ENCODE data around the gene ADD3.

Gene ADD3

DNA sequence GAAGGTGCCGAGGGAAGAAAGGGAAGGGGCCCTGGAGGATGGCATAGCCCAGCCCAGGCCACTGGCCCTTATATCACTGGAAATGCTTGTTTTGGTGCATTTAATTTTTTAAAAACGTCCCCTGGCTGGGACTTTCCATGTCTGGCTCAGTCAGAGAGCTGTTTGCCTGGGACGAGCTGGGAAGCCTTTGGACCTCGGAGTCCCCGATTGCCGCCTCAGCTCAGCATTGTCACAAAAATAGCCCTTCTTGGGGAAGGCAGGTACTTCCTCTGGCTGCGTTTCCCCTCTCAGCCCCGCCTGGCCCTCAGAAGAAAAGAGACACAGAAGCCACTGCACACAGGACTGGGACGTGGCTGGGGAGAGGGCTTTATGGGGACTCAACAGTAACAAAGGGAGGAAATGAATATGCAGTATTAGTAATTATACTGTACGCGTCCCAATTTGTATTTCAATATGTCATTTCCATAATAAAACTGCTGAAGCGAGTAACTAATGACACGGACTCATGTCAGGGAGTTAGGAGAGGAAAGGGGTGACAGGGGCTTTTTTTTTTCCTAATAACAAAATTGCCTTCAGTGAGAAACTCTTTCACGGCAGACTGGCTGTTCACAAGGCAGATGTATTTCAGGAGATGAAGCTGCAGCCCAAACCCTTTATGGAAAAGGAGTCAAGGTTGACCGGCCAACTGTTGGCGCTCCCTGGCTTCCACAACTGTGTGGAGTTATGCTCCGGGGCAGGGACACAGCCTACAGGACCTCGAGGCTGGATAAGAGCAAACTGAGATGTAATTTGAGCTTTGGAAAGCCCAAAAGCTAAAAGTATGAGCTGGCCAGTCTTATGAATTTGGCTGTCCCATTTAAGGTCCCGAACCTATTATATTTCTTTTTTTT lies 168.6 kb downstream of the ADD3 start:
- Histone ChIP-seq H3K36me3 (no peaks in the 10 kb centered on the region), H3K9me3 (ENCODE audit: severe bottlenecking) (no peaks in the 10 kb centered on the region), H3K4me3 (ENCODE audit: low read depth, low read length) (no peak overlapping the region), H3K27ac (no peak overlapping the region), H3K27me3 (ENCODE audit: insufficient read depth, low read depth, severe bottlenecking) (no peaks in the 10 kb centered on the region)
- TF ChIP-seq, protein P1, sequence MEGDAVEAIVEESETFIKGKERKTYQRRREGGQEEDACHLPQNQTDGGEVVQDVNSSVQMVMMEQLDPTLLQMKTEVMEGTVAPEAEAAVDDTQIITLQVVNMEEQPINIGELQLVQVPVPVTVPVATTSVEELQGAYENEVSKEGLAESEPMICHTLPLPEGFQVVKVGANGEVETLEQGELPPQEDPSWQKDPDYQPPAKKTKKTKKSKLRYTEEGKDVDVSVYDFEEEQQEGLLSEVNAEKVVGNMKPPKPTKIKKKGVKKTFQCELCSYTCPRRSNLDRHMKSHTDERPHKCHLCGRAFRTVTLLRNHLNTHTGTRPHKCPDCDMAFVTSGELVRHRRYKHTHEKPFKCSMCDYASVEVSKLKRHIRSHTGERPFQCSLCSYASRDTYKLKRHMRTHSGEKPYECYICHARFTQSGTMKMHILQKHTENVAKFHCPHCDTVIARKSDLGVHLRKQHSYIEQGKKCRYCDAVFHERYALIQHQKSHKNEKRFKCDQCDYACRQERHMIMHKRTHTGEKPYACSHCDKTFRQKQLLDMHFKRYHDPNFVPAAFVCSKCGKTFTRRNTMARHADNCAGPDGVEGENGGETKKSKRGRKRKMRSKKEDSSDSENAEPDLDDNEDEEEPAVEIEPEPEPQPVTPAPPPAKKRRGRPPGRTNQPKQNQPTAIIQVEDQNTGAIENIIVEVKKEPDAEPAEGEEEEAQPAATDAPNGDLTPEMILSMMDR (IDR thresholded peaks at IDR 0.05; ENCODE audit: low read depth, low read length): no peak
- DNase-seq: no peak

DNA sequence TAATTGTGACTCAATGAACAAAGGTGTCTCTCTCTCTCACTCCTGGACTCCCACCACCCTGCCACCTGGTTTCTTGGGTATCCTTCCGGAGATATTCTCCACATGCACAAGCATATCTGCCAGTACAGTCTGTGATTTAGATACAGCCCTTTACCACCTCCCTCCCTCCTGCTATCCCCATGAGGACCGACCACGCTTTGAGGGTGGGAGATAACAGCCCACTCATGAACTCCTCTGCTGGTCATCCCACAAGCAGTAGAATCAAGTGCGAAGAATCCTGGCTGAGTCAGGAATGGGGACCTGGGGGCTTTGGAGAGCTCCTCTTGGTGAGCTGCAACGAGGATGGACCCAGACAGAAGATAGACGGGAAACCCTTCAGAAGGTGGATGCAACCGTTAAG lies 171.4 kb downstream of the ADD3 start:
- H3K27me3 ChIP-seq (ENCODE audit: insufficient read depth, low read depth, severe bottlenecking): no peaks in the 10 kb centered on the region
- H3K27ac ChIP-seq: no peak overlapping the region
- TF ChIP-seq, protein P1 (IDR thresholded peaks at IDR 0.05; ENCODE audit: low read depth, low read length): no peak
- H3K4me3 ChIP-seq (ENCODE audit: low read depth, low read length): no peak overlapping the region
- H3K36me3 ChIP-seq: no peaks in the 10 kb centered on the region
- no peaks in the 10 kb centered on the region for H3K9me3 ChIP-seq (ENCODE audit: severe bottlenecking)
- DNase-seq: no peak

DNA sequence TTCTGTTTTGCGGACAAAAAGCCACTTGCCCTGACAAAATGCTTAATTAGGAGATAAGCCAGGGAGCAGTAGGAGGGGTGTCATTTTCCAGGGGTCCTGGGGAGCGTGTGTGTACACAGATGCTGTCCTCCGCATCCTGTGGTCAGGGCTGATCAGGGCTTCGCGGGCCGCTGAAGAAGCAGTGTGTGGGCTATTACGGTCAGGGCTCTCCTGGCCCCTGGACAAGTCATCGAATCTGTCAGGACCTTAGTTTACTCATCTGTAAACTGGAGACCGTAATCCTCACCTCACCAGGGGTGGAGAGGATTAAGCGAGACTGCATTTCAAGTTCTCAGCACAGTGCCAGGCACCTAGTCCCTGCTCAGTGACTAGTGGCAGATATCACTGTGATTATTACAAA lies 173.7 kb downstream of the ADD3 start:
- Histone ChIP-seq H3K36me3 (no peaks in the 10 kb centered on the region), H3K27me3 (ENCODE audit: insufficient read depth, low read depth, severe bottlenecking) (no peaks in the 10 kb centered on the region), H3K27ac (no peak overlapping the region), H3K4me3 (ENCODE audit: low read depth, low read length) (no peak overlapping the region), H3K9me3 (ENCODE audit: severe bottlenecking) (no peaks in the 10 kb centered on the region)
- DNase-seq: no peak
- TF ChIP-seq, protein P1 (IDR thresholded peaks at IDR 0.05; ENCODE audit: low read depth, low read length): no peak

DNA sequence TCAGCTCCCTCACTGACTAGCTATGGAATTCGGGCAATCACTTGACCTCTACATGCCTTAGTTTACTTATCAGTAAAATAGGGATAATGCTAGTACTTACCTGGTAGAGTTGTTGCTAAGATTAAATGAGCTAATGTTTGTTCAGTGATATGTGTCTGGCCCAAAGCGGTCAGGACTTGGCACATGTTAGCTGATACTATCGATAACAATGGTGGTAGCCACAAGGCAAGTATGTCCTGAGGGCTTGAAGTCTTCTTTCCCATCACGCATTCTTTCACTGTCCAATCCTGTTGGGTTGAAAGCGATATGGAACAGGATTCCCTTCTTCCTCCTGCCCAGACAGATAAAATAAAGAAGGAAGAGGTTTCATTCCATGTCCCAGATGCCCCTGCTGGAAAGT lies 174.1 kb downstream of the ADD3 start:
- no peak for DNase-seq
- H3K27ac ChIP-seq: no peak overlapping the region
- TF ChIP-seq, protein P1 (IDR thresholded peaks at IDR 0.05; ENCODE audit: low read depth, low read length): no peak
- no peaks in the 10 kb centered on the region for H3K36me3 ChIP-seq
- H3K4me3 ChIP-seq (ENCODE audit: low read depth, low read length): no peak overlapping the region
- H3K9me3 ChIP-seq (ENCODE audit: severe bottlenecking): no peaks in the 10 kb centered on the region
- H3K27me3 ChIP-seq (ENCODE audit: insufficient read depth, low read depth, severe bottlenecking): no peaks in the 10 kb centered on the region

DNA sequence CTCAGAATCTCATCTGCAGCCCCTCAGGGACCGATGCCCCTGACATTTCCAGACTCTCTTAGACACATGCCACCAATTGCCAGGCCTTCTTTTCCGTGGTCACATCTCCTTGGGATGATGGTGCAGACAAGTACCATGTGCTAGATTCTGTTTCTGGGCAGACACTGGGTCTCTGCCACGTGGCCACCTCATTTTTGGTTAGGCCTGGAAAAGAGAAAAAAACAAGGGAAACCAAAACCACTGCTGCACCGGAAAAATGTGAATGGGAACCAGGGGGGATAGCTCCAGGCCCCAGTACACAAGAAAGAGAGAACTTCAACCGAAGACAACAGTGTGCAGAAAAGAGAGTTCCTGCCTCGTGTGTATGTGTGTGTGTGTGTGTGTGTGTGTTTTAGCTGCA lies 176.6 kb downstream of the ADD3 start:
- Histone ChIP-seq H3K4me3 (ENCODE audit: low read depth, low read length) (no peak overlapping the region), H3K9me3 (ENCODE audit: severe bottlenecking) (no peaks in the 10 kb centered on the region), H3K36me3 (no peaks in the 10 kb centered on the region), H3K27ac (no peak overlapping the region), H3K27me3 (ENCODE audit: insufficient read depth, low read depth, severe bottlenecking) (no peaks in the 10 kb centered on the region)
- no peak for DNase-seq
- TF ChIP-seq, protein P1 (IDR thresholded peaks at IDR 0.05; ENCODE audit: low read depth, low read length): no peak
